HFFc6 (cell line): ENCODE results near the gene NUP62. TPM values are rescaled to one million over a fixed set of nuclear protein-coding genes. Genes with fewer than 3 reads are reported as not detected.

Experiments
- DNase-seq: peaks from one replicate; pipeline ENCODE4 v3.0.0-alpha.2; 2018
- H3K27ac Mint-ChIP-seq: 2 replicates; pipeline ENCODE4 v1.8.0; 2020; ENCODE audit warnings: mild to moderate bottlenecking, mixed read lengths
- H3K27me3 Mint-ChIP-seq: 2 replicates; pipeline ENCODE4 v1.8.0; 2021; ENCODE audit warnings: mild to moderate bottlenecking, moderate library complexity, mixed read lengths; ENCODE audit not compliant: insufficient read depth
- H3K36me3 Mint-ChIP-seq: 2 replicates; pipeline ENCODE4 v1.8.0; 2021; ENCODE audit warnings: low read depth, mixed read lengths
- H3K4me1 Mint-ChIP-seq: 2 replicates; pipeline ENCODE4 v1.8.0; 2020; ENCODE audit warnings: low read depth, mixed read lengths
- H3K4me3 Mint-ChIP-seq: 2 replicates; pipeline ENCODE4 v1.8.0; 2020; ENCODE audit warnings: mild to moderate bottlenecking, moderate library complexity, mixed read lengths
- H3K9me3 Mint-ChIP-seq: 2 replicates; pipeline ENCODE4 v1.8.0; 2020; ENCODE audit warnings: mild to moderate bottlenecking, mixed read lengths
- CTCF ChIP-seq: fragments of 200-600 bp; sonication (generic); IDR thresholded peaks from 2 replicates; pipeline ENCODE4 v1.5.0; 2021; ENCODE audit warnings: antibody characterized with exemption, mild to moderate bottlenecking
- total RNA-seq, 6 experiments: library from RNA; stranded (reverse); fragmentation: NEBNext Ultra II Directional; extraction: Animal tissue kit (Norgen Biotek cat#: 25700); gene quantifications; 2 replicates in 1 of 6; 3 replicates in 5 of 6; pipeline ENCODE4 v1.2.3, GENCODE V29; 2021

NUP62 gene
- total RNA-seq, 6 experiments from 2014 or later = 50.9 to 78.3 (median 68.3) TPM

- no peaks in the 10 kb centered on the region for H3K4me1 Mint-ChIP-seq
- peak; percentile 45 for DNase-seq
- peak; percentile 99 for TF ChIP-seq CTCF
- H3K27ac Mint-ChIP-seq = no peak overlapping the region
- H3K4me3 Mint-ChIP-seq = peak overlapping the region; percentile 70
- H3K9me3 Mint-ChIP-seq = no peaks in the 10 kb centered on the region
- peaks cover 8% of the 10 kb centered on the region for H3K36me3 Mint-ChIP-seq
- H3K27me3 Mint-ChIP-seq = peaks cover 7% of the 10 kb centered on the region
These were observed 8.6 kb upstream of the NUP62 start for GRCh38 chr19:49937750-49938381.

GRCh38 chr19:49936549-49936948 is 7.2 kb upstream of the NUP62 start:
- H3K4me1 Mint-ChIP-seq = no peaks in the 10 kb centered on the region
- no peak overlapping the region for H3K4me3 Mint-ChIP-seq
- no peaks in the 10 kb centered on the region for H3K9me3 Mint-ChIP-seq
- H3K36me3 Mint-ChIP-seq = peaks cover 15% of the 10 kb centered on the region
- no peak for TF ChIP-seq CTCF
- no peak for DNase-seq
- no peak overlapping the region for H3K27ac Mint-ChIP-seq
- H3K27me3 Mint-ChIP-seq = peaks cover 2% of the 10 kb centered on the region

GRCh38 chr19:49933643-49934042 is 4.3 kb upstream of the NUP62 start:
- H3K27ac Mint-ChIP-seq = no peak overlapping the region
- no peak for DNase-seq
- peaks cover 9% of the 10 kb centered on the region for H3K27me3 Mint-ChIP-seq
- peaks cover 8% of the 10 kb centered on the region for H3K4me1 Mint-ChIP-seq
- peaks cover 4% of the 10 kb centered on the region; the same call in 1 of the 2 replicates for H3K9me3 Mint-ChIP-seq
- H3K36me3 Mint-ChIP-seq = peaks cover 35% of the 10 kb centered on the region
- H3K4me3 Mint-ChIP-seq = no peak overlapping the region
- TF ChIP-seq CTCF = no peak

GRCh38 chr19:49932731-49933131 is 3.4 kb upstream of the NUP62 start:
- peaks cover 41% of the 10 kb centered on the region for H3K36me3 Mint-ChIP-seq

GRCh38 chr19:49932041-49932451 is 2.7 kb upstream of the NUP62 start:
- Mint-ChIP-seq H3K4me3 (no peak overlapping the region), H3K4me1 (peaks cover 18% of the 10 kb centered on the region), H3K9me3 (peaks cover 8% of the 10 kb centered on the region; the same call in 1 of the 2 replicates), H3K27me3 (peaks cover 13% of the 10 kb centered on the region), H3K27ac (no peak overlapping the region), H3K36me3 (peaks cover 48% of the 10 kb centered on the region)
- DNase-seq = no peak
- TF ChIP-seq CTCF = no peak

More at GRCh38 chr19:49932731-49933131, 3.4 kb upstream of the NUP62 start:
- no peak overlapping the region for H3K4me3 Mint-ChIP-seq
- peaks cover 12% of the 10 kb centered on the region for H3K4me1 Mint-ChIP-seq
- TF ChIP-seq CTCF = no peak
- DNase-seq = no peak
- H3K27me3 Mint-ChIP-seq = peaks cover 11% of the 10 kb centered on the region
- H3K27ac Mint-ChIP-seq = no peak overlapping the region
- H3K9me3 Mint-ChIP-seq = peaks cover 6% of the 10 kb centered on the region; the same call in 1 of the 2 replicates
